K562 (cell line): ENCODE results near the gene CUTA. TPM values are rescaled to one million over a fixed set of nuclear protein-coding genes. Genes with fewer than 3 reads are reported as not detected.

Experiments
- BCOR ChIP-seq: fragments of 450-650 bp; IDR thresholded peaks from 2 replicates; pipeline ENCODE4 v1.6.1; 2016
- EP400 ChIP-seq: fragments of 450-650 bp; IDR thresholded peaks from 2 replicates; pipeline ENCODE4 v1.6.1; 2017; ENCODE audit warnings: antibody characterized with exemption, mild to moderate bottlenecking, moderate library complexity
- MLX ChIP-seq, 2 experiments: fragments of 450-650 bp in 1 of 2; sonication (generic) in 1 of 2; formaldehyde crosslinking; conservative IDR thresholded peaks; 2 replicates each; pipeline versions ENCODE4 v1.4.0 to v1.8.1; 2020 to 2022; ENCODE audit warnings: mild to moderate bottlenecking in 1 of 2, missing genetic modification reagents in 1 of 2
- NUFIP1 ChIP-seq: fragments of 450-650 bp; IDR thresholded peaks from 2 replicates; pipeline ENCODE4 v1.6.1; 2018; ENCODE audit not compliant: partially characterized antibody
- RBM14 ChIP-seq: fragments of 200-400 bp; formaldehyde crosslinking; IDR thresholded peaks from 2 replicates; pipeline ENCODE4 v1.6.1; 2018; ENCODE audit warnings: low read depth, mild to moderate bottlenecking, low read length, moderate library complexity, borderline replicate concordance; ENCODE audit not compliant: insufficient read depth
- RBM39 ChIP-seq: fragments of 200-400 bp; formaldehyde crosslinking; optimal IDR thresholded peaks from 2 replicates; pipeline ENCODE3; 2018; ENCODE audit warnings: low read depth, low read length
- SRSF7 ChIP-seq: fragments of 200-400 bp; formaldehyde crosslinking; optimal IDR thresholded peaks from 2 replicates; pipeline ENCODE3; 2017; ENCODE audit warnings: mild to moderate bottlenecking, low read depth, low read length
- ZNF347 ChIP-seq: fragments of 450-650 bp; formaldehyde crosslinking; IDR thresholded peaks from 2 replicates; pipeline ENCODE4 v1.4.0; 2020; ENCODE audit warnings: low read depth, mild to moderate bottlenecking, moderate library complexity
- polyA plus RNA-seq, 8 experiments: library from polyadenylated mRNA; depleted of rRNA in 4 of 8; stranded (reverse) in 5 of 8; unstranded in 3 of 8; fragments of >200 nt; fragmentation: Nextera tagmentation in 2 of 8; fragmentation: Illumina TruSeq in 1 of 8; extraction: Ambion mirVana in 2 of 8; extraction: Trizol in 1 of 8; gene quantifications; 2 replicates each; pipeline versions ENCODE4 v1.2.1 to v1.2.3, GENCODE V29; 2011 to 2014; ENCODE audit warnings: inconsistent platforms in 1 of 8, missing spikeins in 1 of 8
- total RNA-seq, 7 experiments: library from RNA; depleted of rRNA in 6 of 7; stranded (reverse); fragments of >200 nt in 6 of 7; fragmentation: Illumina TruSeq in 2 of 7; extraction: Trizol in 2 of 7; gene quantifications; 2 replicates each; pipeline versions ENCODE4 v1.2.1 to v1.2.3, GENCODE V29; 2011 to 2021; ENCODE audit warnings: low replicate concordance in 1 of 7
- TF ChIP-seq, protein P1 (sequence below): fragments of 200-600 bp; sonication (generic); IDR thresholded peaks from one replicate; pipeline ENCODE4 v1.6.1; 2012; ENCODE audit warnings: mild to moderate bottlenecking, low read depth, low read length, inconsistent platforms
- TF ChIP-seq, protein P2 (sequence below): fragments of 150-350 bp; conservative IDR thresholded peaks from 2 replicates; pipeline ENCODE4 v1.6.1; 2014; ENCODE audit warnings: low read length

CUTA gene
- total and polyA plus RNA-seq, 9 of the 15 experiments (the other 6 are each of a cell fraction or from before 2014, with no cell fraction given), result 166 to 682 (median 310) TPM

DNA sequence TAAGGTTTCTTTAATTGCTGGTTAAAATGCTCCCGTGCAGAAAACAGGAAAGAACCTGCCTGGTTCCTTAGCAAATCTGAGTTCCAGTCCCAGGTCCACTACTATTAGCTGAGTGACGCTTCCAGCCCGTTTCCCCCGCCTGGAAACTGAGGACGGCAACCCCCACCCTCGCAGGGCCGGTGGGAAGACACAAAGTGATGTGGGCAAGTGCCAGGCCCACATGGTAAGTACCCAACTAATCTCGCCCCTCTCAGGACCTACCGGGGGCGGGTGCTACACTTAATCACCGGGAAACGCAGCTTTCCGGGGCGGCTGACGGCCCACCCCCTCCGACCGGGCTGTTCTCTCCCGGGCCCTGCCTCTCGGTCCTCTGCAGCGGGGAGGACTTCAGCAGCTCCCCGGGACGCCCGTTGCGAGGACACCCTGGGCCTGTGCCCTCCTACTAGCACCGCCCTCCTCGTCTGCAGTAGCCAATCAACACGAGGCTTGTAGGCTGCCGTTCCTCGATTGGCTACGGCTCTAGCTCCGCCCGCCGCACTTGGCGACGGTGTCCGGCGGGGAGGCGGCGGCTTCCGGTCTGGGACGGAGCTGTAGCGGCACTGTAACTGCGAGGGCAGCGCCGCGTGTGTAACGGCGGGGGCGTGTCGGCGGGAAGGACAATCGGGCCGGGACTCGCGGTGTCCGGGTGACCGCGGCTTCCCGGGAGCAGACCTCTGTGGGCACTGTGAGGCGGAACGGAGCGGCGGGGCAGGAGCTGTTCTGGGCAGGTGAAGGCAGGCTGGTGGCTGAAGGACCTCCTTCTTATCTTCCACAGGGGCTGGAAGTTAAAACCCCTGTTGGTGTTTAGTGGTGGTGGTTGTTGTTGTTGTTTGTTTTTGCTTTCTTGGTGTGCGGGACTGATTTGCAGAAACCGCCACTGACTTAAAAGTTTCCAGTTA, 36.4 kb upstream of the CUTA start, which contains the start of gene ZBTB9 (continued):
- TF ChIP-seq, protein P1, sequence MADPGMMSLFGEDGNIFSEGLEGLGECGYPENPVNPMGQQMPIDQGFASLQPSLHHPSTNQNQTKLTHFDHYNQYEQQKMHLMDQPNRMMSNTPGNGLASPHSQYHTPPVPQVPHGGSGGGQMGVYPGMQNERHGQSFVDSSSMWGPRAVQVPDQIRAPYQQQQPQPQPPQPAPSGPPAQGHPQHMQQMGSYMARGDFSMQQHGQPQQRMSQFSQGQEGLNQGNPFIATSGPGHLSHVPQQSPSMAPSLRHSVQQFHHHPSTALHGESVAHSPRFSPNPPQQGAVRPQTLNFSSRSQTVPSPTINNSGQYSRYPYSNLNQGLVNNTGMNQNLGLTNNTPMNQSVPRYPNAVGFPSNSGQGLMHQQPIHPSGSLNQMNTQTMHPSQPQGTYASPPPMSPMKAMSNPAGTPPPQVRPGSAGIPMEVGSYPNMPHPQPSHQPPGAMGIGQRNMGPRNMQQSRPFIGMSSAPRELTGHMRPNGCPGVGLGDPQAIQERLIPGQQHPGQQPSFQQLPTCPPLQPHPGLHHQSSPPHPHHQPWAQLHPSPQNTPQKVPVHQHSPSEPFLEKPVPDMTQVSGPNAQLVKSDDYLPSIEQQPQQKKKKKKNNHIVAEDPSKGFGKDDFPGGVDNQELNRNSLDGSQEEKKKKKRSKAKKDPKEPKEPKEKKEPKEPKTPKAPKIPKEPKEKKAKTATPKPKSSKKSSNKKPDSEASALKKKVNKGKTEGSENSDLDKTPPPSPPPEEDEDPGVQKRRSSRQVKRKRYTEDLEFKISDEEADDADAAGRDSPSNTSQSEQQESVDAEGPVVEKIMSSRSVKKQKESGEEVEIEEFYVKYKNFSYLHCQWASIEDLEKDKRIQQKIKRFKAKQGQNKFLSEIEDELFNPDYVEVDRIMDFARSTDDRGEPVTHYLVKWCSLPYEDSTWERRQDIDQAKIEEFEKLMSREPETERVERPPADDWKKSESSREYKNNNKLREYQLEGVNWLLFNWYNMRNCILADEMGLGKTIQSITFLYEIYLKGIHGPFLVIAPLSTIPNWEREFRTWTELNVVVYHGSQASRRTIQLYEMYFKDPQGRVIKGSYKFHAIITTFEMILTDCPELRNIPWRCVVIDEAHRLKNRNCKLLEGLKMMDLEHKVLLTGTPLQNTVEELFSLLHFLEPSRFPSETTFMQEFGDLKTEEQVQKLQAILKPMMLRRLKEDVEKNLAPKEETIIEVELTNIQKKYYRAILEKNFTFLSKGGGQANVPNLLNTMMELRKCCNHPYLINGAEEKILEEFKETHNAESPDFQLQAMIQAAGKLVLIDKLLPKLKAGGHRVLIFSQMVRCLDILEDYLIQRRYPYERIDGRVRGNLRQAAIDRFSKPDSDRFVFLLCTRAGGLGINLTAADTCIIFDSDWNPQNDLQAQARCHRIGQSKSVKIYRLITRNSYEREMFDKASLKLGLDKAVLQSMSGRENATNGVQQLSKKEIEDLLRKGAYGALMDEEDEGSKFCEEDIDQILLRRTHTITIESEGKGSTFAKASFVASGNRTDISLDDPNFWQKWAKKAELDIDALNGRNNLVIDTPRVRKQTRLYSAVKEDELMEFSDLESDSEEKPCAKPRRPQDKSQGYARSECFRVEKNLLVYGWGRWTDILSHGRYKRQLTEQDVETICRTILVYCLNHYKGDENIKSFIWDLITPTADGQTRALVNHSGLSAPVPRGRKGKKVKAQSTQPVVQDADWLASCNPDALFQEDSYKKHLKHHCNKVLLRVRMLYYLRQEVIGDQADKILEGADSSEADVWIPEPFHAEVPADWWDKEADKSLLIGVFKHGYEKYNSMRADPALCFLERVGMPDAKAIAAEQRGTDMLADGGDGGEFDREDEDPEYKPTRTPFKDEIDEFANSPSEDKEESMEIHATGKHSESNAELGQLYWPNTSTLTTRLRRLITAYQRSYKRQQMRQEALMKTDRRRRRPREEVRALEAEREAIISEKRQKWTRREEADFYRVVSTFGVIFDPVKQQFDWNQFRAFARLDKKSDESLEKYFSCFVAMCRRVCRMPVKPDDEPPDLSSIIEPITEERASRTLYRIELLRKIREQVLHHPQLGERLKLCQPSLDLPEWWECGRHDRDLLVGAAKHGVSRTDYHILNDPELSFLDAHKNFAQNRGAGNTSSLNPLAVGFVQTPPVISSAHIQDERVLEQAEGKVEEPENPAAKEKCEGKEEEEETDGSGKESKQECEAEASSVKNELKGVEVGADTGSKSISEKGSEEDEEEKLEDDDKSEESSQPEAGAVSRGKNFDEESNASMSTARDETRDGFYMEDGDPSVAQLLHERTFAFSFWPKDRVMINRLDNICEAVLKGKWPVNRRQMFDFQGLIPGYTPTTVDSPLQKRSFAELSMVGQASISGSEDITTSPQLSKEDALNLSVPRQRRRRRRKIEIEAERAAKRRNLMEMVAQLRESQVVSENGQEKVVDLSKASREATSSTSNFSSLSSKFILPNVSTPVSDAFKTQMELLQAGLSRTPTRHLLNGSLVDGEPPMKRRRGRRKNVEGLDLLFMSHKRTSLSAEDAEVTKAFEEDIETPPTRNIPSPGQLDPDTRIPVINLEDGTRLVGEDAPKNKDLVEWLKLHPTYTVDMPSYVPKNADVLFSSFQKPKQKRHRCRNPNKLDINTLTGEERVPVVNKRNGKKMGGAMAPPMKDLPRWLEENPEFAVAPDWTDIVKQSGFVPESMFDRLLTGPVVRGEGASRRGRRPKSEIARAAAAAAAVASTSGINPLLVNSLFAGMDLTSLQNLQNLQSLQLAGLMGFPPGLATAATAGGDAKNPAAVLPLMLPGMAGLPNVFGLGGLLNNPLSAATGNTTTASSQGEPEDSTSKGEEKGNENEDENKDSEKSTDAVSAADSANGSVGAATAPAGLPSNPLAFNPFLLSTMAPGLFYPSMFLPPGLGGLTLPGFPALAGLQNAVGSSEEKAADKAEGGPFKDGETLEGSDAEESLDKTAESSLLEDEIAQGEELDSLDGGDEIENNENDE, result no peak
- TF ChIP-seq, protein P2, sequence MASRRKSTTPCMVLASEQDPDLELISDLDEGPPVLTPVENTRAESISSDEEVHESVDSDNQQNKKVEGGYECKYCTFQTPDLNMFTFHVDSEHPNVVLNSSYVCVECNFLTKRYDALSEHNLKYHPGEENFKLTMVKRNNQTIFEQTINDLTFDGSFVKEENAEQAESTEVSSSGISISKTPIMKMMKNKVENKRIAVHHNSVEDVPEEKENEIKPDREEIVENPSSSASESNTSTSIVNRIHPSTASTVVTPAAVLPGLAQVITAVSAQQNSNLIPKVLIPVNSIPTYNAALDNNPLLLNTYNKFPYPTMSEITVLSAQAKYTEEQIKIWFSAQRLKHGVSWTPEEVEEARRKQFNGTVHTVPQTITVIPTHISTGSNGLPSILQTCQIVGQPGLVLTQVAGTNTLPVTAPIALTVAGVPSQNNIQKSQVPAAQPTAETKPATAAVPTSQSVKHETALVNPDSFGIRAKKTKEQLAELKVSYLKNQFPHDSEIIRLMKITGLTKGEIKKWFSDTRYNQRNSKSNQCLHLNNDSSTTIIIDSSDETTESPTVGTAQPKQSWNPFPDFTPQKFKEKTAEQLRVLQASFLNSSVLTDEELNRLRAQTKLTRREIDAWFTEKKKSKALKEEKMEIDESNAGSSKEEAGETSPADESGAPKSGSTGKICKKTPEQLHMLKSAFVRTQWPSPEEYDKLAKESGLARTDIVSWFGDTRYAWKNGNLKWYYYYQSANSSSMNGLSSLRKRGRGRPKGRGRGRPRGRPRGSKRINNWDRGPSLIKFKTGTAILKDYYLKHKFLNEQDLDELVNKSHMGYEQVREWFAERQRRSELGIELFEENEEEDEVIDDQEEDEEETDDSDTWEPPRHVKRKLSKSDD, result no peak
- TF ChIP-seq NUFIP1 (no peak), ZNF347 (CRISPR knock-in tag) (no peak), EP400 (peak; percentile 95), MLX (CRISPR knock-in tag; conservative IDR thresholded peaks at IDR 0.05) (no peak), BCOR (peak; percentile 41; the same call in 1 of the 2 replicates), SRSF7 (no peak), RBM14 (no peak), RBM39 (no peak)
